Measurements from ENCODE around the gene HPGDS. TPM values are rescaled to one million over a fixed set of nuclear protein-coding genes. Genes with fewer than 3 reads are reported as not detected.

The HPGDS gene
- total RNA-seq, 1 donor from 2014 or later, result not detected

GRCh38 chr4:94352163-94352562 is 9.5 kb upstream of the HPGDS start:
- H3K27me3 Mint-ChIP-seq (ENCODE audit: unreplicated experiment), result no peaks in the 10 kb centered on the region
- H3K4me3 Mint-ChIP-seq (ENCODE audit: unreplicated experiment), result no peak overlapping the region
- no peaks in the 10 kb centered on the region for H3K9me3 Mint-ChIP-seq (ENCODE audit: unreplicated experiment)
- H3K4me1 Mint-ChIP-seq (ENCODE audit: low read depth, unreplicated experiment), result no peaks in the 10 kb centered on the region
- H3K27ac Mint-ChIP-seq (ENCODE audit: unreplicated experiment), result no peak overlapping the region
- DNase-seq, result no peak
- H3K36me3 Mint-ChIP-seq (ENCODE audit: unreplicated experiment), result no peaks in the 10 kb centered on the region
- TF ChIP-seq, protein P1, sequence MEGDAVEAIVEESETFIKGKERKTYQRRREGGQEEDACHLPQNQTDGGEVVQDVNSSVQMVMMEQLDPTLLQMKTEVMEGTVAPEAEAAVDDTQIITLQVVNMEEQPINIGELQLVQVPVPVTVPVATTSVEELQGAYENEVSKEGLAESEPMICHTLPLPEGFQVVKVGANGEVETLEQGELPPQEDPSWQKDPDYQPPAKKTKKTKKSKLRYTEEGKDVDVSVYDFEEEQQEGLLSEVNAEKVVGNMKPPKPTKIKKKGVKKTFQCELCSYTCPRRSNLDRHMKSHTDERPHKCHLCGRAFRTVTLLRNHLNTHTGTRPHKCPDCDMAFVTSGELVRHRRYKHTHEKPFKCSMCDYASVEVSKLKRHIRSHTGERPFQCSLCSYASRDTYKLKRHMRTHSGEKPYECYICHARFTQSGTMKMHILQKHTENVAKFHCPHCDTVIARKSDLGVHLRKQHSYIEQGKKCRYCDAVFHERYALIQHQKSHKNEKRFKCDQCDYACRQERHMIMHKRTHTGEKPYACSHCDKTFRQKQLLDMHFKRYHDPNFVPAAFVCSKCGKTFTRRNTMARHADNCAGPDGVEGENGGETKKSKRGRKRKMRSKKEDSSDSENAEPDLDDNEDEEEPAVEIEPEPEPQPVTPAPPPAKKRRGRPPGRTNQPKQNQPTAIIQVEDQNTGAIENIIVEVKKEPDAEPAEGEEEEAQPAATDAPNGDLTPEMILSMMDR (IDR thresholded peaks at IDR 0.05; ENCODE audit: partially characterized antibody, unreplicated experiment), result no peak

GRCh38 chr4:94351319-94351718 is 8.7 kb upstream of the HPGDS start:
- H3K27ac Mint-ChIP-seq (ENCODE audit: unreplicated experiment), result no peak overlapping the region
- H3K36me3 Mint-ChIP-seq (ENCODE audit: unreplicated experiment), result no peaks in the 10 kb centered on the region
- no peak for DNase-seq
- TF ChIP-seq, protein P1 (IDR thresholded peaks at IDR 0.05; ENCODE audit: partially characterized antibody, unreplicated experiment), result no peak
- H3K4me1 Mint-ChIP-seq (ENCODE audit: low read depth, unreplicated experiment), result no peaks in the 10 kb centered on the region
- H3K9me3 Mint-ChIP-seq (ENCODE audit: unreplicated experiment), result no peaks in the 10 kb centered on the region
- H3K27me3 Mint-ChIP-seq (ENCODE audit: unreplicated experiment), result no peaks in the 10 kb centered on the region
- H3K4me3 Mint-ChIP-seq (ENCODE audit: unreplicated experiment), result no peak overlapping the region

GRCh38 chr4:94350095-94350494 is 7.5 kb upstream of the HPGDS start:
- Mint-ChIP-seq H3K4me3 (ENCODE audit: unreplicated experiment) (no peak overlapping the region), H3K27ac (ENCODE audit: unreplicated experiment) (no peak overlapping the region), H3K27me3 (ENCODE audit: unreplicated experiment) (no peaks in the 10 kb centered on the region), H3K9me3 (ENCODE audit: unreplicated experiment) (no peaks in the 10 kb centered on the region), H3K36me3 (ENCODE audit: unreplicated experiment) (no peaks in the 10 kb centered on the region), H3K4me1 (ENCODE audit: low read depth, unreplicated experiment) (no peaks in the 10 kb centered on the region)
- TF ChIP-seq, protein P1 (IDR thresholded peaks at IDR 0.05; ENCODE audit: partially characterized antibody, unreplicated experiment), result no peak
- no peak for DNase-seq

DNA sequence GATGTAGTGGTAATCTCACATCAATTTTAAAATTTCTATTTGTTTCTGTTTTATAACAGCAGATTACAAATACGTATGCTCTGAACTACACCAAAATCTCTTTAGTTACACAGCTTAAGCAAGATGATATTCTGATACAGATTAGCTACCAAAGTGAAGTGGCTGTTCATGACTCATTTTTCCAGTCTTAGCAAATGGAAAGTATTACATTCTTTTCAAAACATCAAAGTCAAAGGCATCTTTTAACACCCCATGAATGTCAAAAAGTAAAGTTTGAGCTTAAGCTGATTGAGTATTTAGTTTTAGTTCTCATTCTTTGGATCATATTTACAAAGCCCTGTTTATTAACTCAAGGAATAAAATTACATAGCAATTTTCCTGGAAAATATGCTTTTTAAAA is 6.6 kb upstream of the HPGDS start:
- H3K4me3 Mint-ChIP-seq (ENCODE audit: unreplicated experiment), result no peak overlapping the region
- TF ChIP-seq, protein P1 (IDR thresholded peaks at IDR 0.05; ENCODE audit: partially characterized antibody, unreplicated experiment), result no peak
- no peaks in the 10 kb centered on the region for H3K4me1 Mint-ChIP-seq (ENCODE audit: low read depth, unreplicated experiment)
- H3K27ac Mint-ChIP-seq (ENCODE audit: unreplicated experiment), result no peak overlapping the region
- no peak for DNase-seq
- H3K27me3 Mint-ChIP-seq (ENCODE audit: unreplicated experiment), result no peaks in the 10 kb centered on the region
- H3K36me3 Mint-ChIP-seq (ENCODE audit: unreplicated experiment), result no peaks in the 10 kb centered on the region
- no peaks in the 10 kb centered on the region for H3K9me3 Mint-ChIP-seq (ENCODE audit: unreplicated experiment)

- Mint-ChIP-seq H3K27me3 (ENCODE audit: unreplicated experiment) (no peaks in the 10 kb centered on the region), H3K9me3 (ENCODE audit: unreplicated experiment) (no peaks in the 10 kb centered on the region), H3K27ac (ENCODE audit: unreplicated experiment) (no peak overlapping the region), H3K36me3 (ENCODE audit: unreplicated experiment) (no peaks in the 10 kb centered on the region), H3K4me3 (ENCODE audit: unreplicated experiment) (no peak overlapping the region), H3K4me1 (ENCODE audit: low read depth, unreplicated experiment) (no peaks in the 10 kb centered on the region)
- TF ChIP-seq, protein P1 (IDR thresholded peaks at IDR 0.05; ENCODE audit: partially characterized antibody, unreplicated experiment), result no peak
- no peak for DNase-seq
Measured at GRCh38 chr4:94348666-94349065, 6.0 kb upstream of the HPGDS start.
